ENCODE results near the gene DNM3. TPM values are rescaled to one million over a fixed set of nuclear protein-coding genes. Genes with fewer than 3 reads are reported as not detected.

Gene DNM3
- total RNA-seq, 1 donor from 2014 or later: 2.1 TPM

DNA sequence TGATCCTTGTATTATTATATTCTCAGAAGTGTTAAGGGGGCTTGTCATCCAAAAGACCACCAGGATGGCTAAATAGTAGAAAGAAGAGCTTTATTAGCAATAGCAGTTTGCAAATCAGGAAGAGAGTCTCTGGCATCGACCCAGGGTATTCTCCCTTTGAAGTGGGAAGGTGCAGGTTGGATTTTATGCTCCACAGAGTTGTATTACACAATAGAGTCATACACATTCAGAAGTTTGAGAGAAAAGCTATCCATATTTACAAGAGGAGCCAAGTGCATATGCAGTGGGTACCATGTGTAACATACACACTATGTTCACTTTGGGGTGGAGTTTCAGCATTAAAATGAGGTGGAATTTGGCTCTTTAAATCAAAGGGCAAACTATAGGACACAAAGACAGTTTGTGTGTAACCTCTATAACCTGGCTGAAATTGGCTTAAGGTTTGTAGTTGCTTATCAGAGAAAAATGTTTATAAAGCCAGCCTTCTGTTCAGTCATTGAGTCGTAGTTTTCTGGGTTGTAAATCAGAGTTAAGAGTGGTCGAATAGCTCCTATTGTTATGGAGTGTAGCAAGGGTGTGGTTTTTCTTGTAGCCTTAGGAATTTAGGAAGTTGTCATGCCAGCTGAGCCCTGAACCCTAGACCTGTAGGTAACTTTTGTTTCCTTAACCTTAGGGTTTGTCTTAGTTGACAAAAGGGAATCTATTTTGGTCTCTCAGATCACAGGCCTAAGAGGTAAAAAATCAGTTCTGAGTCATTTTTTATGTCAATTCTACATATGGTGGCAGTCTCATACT is 125.3 kb downstream of the DNM3 start:
- H3K4me3 Mint-ChIP-seq: no peak overlapping the region

GRCh38 chr1:171969226-171969625 is 127.9 kb downstream of the DNM3 start:
- Mint-ChIP-seq H3K27ac (no peak overlapping the region), H3K9me3 (no peaks in the 10 kb centered on the region), H3K36me3 (ENCODE audit: low read depth) (no peaks in the 10 kb centered on the region), H3K27me3 (no peaks in the 10 kb centered on the region), H3K4me3 (no peak overlapping the region), H3K4me1 (no peaks in the 10 kb centered on the region)
- ChIA-PET CTCF (no interaction called here), POLR2A (no interaction called here)
- no peak for TF ChIP-seq CTCF (IDR thresholded peaks at IDR 0.05)
- no peak for DNase-seq
- no peak for ATAC-seq (ENCODE audit: low read depth)
- intact Hi-C loops (cut with micrococcal nuclease): no loop called here

More for the DNA sequence above, 125.3 kb downstream of the DNM3 start:
- intact Hi-C loops (cut with micrococcal nuclease): no loop called here
- ChIA-PET POLR2A (no interaction called here), CTCF (no interaction called here)
- Mint-ChIP-seq H3K4me1 (no peaks in the 10 kb centered on the region), H3K27ac (no peak overlapping the region), H3K27me3 (no peaks in the 10 kb centered on the region), H3K9me3 (no peaks in the 10 kb centered on the region), H3K36me3 (ENCODE audit: low read depth) (no peaks in the 10 kb centered on the region)
- DNase-seq: no peak
- no peak for TF ChIP-seq CTCF (IDR thresholded peaks at IDR 0.05)
- ATAC-seq (ENCODE audit: low read depth): no peak

- Mint-ChIP-seq H3K36me3 (ENCODE audit: low read depth) (no peaks in the 10 kb centered on the region), H3K27ac (no peak overlapping the region), H3K4me1 (no peaks in the 10 kb centered on the region), H3K9me3 (no peaks in the 10 kb centered on the region), H3K4me3 (no peak overlapping the region), H3K27me3 (no peaks in the 10 kb centered on the region)
- CTCF ChIA-PET: no interaction called here
- TF ChIP-seq CTCF (IDR thresholded peaks at IDR 0.05): no peak
- DNase-seq (no peak), ATAC-seq (ENCODE audit: low read depth) (no peak)
- POLR2A ChIA-PET: no interaction called here
- intact Hi-C loops (cut with micrococcal nuclease): no loop called here
Observed at GRCh38 chr1:171969813-171970212, 128.5 kb downstream of the DNM3 start.

GRCh38 chr1:171972846-171973245 is 131.5 kb downstream of the DNM3 start:
- no peak for DNase-seq
- no peak for ATAC-seq (ENCODE audit: low read depth)
- H3K4me3 Mint-ChIP-seq: no peak overlapping the region
- TF ChIP-seq CTCF (IDR thresholded peaks at IDR 0.05): no peak
- no peak overlapping the region for H3K27ac Mint-ChIP-seq
- no peaks in the 10 kb centered on the region for H3K27me3 Mint-ChIP-seq
- ChIA-PET CTCF (no interaction called here), POLR2A (no interaction called here)
- peaks cover 9% of the 10 kb centered on the region for H3K9me3 Mint-ChIP-seq
- intact Hi-C loops (cut with micrococcal nuclease): no loop called here
- H3K4me1 Mint-ChIP-seq: no peaks in the 10 kb centered on the region
- H3K36me3 Mint-ChIP-seq (ENCODE audit: low read depth): no peaks in the 10 kb centered on the region

DNA sequence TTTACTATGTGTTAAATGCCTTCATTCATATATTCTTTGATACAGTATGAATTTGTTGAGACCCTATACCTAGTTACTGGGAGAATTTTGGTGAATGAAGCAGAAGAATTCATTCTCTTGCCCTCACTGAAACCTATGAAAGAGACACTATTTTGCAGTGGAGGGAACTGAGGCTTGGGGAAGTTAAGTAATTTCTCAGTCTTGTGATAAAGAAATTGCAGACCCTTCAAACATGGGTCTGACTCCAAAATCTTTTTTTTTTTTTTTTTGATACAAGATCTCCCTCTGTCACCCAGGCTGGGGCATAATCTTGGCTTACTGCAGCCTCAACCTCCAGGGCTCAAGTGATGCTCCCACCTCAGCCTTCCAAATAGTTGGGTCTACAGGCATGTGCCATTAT is 132.1 kb downstream of the DNM3 start:
- TF ChIP-seq CTCF (IDR thresholded peaks at IDR 0.05): no peak
- Mint-ChIP-seq H3K9me3 (peaks cover 9% of the 10 kb centered on the region), H3K36me3 (ENCODE audit: low read depth) (no peaks in the 10 kb centered on the region), H3K27me3 (no peaks in the 10 kb centered on the region), H3K4me3 (no peak overlapping the region), H3K27ac (no peak overlapping the region), H3K4me1 (no peaks in the 10 kb centered on the region)
- CTCF ChIA-PET: no interaction called here
- ATAC-seq (ENCODE audit: low read depth) (no peak), DNase-seq (no peak)
- POLR2A ChIA-PET: no interaction called here
- intact Hi-C loops (cut with micrococcal nuclease): no loop called here
